Amniotic stem cell (primary cell): ENCODE data around the gene CCDC178.
"Not testable (repeated sequence)": the region's sequence is repeated elsewhere in the genome, so short reads cannot be mapped to it uniquely, and the experiment has no call there.

Experiments
- DNase-seq: peaks from one replicate; lab custom pipeline; 2025; lab: John Stamatoyannopoulos, UW

Gene CCDC178

DNA sequence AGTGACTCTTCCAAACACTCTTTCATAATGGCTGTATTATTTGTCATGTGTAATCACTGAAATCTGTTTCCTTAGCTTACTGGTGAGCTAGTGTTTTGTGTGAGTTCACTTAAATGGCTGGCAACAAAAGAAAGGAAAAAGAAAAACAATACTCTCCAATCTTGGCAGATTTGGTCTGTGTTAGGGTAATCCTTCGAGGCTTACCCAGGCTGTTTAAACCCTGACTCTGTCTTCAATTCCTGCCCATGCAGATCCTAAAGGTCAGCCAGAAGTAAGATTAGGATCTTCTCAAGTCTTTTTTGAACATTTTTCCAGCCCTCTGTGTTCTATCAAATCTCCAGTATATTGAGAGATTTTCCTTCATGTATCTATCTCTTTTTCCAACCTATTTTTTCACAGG, 85.3 kb downstream of the CCDC178 start:
- DNase-seq = no peak

DNA sequence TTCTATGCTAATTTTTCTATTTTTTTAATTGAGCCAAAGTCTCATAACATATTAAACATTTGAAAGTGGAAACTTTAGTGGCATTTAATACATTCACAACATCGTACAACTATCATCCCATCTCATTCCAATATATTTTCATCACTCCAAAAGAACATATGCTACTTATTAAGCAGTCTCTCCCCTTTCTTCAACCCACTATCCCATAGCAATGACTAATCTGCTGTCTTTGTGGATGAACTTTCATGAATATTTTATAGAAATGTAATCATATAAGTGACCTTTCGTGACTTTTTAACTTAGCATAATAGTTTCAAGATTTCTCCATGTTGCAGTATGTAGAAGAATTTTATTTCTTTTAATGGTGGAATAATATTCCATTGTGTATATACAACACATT, 90.3 kb downstream of the CCDC178 start:
- no peak for DNase-seq

DNA sequence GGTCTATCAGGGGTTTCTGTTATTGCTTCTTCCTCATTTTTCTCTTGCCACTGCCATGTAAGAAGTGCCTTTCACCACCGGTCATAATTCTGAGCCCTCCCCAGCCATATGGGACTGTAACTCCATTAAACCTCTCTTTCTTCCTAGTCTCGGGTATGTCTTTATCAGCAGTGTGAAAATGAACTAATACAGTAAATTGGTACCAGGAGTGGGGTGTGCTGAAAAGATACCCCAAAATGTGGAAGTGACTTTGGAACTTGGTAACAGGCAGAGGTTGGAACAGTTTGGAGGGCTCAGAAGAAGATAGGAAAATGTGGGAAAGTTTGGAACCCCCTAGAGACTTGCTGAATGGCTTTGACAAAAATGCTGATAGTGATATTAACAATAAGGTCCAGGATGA, 100.8 kb downstream of the CCDC178 start:
- not testable (repeated sequence) for DNase-seq

DNA sequence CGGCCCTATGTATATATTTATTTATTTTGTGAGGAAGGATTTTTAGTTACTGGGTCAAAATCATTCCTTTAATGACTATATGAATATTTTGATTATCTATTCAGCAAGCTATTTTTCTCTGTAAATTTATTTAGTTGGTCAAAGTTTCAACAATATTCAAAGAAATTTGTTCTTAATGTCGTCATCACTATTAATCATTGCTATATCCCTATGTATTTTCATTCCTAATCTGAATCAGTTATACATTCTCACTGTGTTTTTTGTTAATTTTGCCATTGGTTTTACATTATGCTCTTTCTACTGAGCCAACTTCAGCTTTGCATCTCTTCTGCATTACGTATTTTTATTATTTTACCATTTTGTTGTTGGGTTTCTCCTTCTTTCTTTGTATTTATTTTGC, 105.7 kb downstream of the CCDC178 start:
- no peak for DNase-seq

DNA sequence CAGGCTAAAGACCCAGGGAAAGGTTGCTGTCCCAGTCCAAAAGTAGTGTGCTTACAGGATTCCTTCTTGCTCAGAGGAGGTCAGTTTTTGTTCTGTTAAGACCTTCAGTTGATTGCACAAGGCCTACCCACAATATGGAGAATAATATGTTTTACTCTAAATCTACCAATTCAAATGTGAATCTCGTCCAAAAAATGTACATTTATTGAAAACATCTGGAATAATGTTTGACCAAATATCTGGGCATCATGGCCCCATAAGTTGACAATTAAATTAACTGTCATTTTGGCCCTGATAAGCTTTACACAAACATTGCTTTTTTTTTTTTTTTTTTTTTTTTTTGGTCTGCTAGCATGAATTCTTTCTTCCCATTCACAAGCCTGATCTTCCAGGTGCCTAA, 109.8 kb downstream of the CCDC178 start:
- no peak for DNase-seq

DNA sequence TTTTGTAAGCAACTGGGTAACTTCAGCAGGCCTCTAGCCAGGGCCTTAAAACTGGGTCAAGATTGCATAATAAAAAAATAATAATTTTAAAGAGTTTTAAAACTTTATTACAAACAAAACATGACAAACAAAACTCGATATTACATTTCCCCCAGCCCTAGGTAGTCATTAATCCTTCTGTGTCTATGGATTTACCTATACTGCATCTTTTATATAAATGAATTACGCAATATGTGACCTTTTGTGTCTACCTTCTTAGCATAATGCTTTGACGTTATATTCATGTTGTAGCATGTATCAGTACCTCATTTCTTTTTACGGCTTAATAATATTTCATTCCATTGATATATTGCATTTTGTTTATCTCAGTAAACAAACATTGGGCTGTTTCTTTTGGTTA, 113.5 kb downstream of the CCDC178 start:
- DNase-seq = no peak

DNA sequence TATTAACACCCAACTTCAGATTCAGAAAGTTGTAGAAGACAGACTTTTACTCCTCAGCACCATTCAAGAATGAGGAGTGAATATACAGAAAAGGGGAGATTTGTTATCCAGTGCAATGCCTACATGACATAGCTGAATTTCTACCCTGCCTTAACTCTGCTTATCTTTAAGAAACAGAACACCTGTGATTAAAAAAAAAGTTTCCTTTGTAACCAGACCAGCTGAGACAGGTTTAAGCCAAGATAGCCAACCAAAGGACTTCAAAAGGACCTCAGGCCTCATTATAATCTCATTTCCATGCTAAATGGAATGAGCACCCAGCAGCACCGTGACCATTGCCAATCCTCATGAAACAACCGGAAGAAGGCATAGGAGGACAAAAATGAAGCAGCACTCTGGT, 122.9 kb downstream of the CCDC178 start:
- DNase-seq = no peak

DNA sequence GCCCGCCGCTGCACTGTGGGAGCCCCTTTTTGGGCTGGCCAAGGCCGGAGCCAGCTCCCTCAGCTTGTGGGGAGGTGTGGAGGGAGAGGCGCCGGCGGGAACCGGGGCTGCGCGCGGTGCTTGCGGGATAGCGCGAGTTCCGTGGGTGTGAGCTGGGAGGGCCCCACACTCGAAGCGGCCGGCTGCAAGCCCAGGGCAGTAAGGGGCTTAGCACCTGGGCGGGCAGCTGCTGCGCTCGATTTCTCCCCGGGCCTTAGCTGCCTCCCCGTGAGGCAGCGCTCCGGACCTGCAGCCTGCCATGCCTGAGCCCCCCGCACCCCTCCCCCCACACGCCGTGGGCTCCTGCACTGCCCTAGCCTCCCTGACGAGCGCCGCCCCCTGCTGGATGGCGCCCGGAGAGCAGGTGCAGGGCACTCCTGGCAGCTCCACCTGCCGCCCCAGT, 124.4 kb downstream of the CCDC178 start:
- no peak for DNase-seq

DNA sequence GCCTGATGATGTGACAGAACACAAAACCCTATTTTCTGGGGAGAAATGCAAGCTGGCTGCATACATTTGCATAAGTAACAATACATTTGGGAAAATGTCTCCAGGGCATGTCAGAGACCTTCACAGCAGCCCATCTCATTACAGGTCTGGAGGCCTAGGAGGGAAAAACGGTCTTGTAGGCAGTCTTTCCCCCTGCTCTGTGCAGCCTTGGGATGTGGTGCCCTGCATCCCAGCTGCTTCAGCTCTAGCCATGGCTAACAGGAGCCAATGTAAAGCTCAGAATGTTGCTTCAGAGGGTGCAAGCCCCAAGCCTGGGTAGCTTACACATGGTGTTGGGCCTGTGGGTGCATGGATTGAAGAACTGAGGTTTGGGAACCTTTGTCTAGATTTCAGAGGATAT, 133.0 kb downstream of the CCDC178 start:
- DNase-seq = no peak

DNA sequence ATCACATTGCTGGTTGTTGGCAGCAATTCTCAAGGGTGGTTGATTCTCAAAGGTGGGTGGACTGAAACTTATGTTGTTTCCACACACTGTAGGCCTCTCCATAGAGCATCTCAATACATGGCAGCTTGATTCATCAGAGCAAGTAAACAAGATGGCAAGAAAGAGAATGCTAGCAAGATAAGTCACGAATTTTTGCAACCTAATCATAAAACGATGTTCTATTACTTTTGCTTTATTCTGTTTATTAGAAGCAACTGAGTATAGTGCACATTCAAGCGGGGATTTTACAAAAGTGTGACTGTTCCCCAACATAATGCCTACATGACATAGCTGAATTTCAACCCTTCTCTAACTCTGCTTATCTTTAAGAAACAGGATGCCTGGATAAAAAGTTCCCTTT, 136.2 kb downstream of the CCDC178 start:
- DNase-seq = no peak

DNA sequence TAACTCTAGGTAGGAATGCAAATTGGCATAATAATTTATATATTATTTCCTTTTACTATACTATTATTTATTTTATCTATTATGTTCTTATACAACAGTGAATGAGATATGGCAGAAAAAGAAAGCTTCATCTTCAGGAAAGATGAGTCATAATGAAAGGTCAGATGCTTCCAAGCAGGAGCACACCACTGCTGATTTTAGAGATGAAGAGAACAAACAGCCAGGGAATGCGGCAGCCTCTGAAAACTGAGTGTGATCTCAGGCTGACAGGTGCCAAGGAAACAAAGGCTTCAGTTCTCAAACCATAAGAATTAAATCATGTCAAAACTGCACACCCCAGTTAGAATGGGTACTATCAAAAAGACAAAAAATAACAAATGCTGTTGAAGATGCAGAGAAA, 149.0 kb downstream of the CCDC178 start:
- no peak for DNase-seq

DNA sequence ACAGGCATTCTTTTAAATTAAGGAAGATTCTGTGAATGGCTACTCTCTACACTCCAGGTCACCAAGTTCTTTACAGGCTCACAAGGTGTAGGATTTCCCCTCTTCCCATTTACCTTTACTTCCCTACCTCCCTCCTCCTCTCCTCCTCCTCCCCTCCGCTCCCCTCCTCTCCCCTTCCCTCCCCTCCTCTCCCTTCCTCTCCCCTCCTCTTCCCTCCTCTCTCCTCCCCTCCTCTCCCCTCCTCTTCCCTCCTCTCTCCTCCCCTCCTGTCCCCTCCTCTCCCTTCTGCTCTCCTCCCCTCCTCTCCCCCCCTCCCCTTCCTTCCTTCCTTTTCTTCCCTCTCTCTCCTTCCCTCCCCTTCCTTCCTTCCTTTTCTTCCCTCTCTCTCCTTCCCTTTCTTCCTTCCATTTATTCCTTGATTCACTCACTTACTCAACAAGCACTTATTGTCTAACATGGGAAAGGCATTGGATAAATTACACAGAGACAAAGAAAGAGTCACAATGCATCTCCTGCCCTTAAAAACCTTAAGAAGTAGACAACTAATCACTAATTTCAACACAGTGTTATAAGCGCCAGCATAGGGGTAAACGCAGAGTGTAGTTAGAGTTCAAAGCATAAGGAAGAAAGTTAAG, 152.3 kb downstream of the CCDC178 start:
- no peak for DNase-seq

DNA sequence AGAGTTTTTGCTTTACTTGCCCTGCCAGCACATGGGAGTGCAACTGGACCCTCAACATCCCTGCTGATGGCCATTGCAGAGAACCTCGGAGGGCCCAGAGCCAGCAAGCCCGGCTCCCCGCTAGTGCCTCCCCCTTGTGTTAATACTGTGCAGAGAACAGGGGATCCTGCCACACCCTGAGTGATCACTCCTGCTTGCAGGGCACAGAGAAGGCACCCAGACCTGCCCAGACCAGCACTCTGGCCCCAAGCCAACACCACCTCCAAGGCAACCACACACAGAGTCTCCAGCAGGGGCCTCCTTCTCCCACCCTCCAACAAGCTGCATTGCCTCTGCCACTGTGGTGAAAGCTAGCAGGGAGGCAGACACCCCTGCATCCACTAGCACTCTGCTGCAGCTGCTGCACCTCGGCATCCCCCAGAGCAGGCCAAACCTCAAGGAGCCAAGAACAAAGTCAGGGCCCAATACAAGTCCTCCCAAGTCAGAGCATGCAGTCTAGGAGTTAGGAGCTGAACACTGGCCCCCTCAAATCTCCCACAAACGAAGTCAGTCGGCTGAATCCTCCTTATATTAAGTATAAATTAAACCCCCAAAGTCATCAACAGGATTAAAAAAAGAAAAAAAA, 157.7 kb downstream of the CCDC178 start:
- DNase-seq = no peak

DNA sequence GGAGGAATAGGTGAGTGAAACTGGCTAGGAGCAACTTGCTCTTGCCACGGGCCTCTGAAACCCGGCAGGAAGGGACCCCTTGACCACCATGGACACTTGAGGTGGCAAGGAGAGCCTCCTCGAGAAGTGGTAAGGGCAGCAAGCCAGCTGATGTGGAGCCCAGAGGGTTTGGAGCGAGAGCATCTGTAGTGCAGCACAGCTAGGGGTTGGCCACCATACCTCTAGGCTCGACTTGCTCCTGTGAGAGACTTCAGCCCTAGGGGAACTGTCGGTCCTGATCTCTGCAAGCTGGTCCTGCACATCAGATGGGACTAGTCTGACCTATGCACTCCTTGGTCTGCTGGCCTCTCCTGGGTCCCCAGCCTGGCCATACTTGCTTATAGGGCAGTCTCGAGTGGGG, 158.4 kb downstream of the CCDC178 start:
- no peak for DNase-seq

DNA sequence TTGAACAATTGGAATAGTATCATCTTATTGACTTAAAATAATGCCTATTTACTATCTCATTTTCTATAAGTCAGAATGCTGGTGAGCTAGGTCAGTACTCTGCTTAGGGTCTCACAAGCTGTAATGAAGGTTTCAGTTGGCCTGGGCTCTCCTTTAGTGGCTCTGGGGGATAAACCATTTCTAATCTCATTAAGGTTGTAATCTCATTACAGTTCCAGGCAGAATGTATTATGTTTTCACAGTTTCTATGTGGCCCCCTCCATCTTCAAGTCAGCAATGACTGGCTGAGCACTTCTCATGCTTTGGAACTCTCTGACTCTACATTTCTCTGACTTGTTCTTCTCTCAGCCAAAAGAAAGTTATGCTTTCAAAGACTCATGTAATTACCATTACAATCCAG, 163.1 kb downstream of the CCDC178 start:
- no peak for DNase-seq

DNA sequence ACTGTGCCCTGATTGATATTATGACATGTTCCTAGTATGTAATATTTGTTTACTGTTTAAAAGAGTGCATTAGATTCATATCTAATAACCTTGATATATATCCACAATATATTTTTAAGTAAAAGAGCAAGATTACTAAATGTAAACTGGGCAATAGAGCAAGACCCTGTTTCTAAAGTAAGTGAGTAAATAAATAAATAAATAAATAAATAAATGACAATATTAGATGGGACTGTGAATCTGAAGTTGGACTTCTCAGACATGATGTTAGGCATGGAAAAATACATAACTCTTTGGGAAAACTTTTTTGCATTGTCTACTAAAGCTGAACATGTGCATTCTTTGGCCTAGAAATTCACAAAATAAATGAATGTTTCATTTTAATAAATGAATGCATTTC, 164.7 kb downstream of the CCDC178 start:
- DNase-seq = no peak

DNA sequence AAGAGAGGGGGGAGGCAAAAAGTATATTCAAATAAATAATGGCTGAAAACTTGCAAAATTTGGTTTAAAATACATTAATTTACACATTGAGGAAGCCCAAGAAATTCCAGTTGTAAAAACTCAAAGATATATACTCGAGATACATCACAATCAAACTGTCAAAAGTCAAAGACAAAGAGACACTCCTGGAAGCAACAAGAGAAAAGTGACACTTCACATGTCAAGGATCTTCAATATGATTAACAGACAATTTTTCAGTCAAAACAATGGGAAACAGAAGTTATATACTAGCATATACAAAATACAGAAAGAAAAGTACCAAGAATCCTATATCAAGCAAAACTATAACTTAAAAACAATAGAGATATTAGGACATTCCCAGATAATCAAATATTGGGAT, 170.2 kb downstream of the CCDC178 start:
- DNase-seq = no peak

DNA sequence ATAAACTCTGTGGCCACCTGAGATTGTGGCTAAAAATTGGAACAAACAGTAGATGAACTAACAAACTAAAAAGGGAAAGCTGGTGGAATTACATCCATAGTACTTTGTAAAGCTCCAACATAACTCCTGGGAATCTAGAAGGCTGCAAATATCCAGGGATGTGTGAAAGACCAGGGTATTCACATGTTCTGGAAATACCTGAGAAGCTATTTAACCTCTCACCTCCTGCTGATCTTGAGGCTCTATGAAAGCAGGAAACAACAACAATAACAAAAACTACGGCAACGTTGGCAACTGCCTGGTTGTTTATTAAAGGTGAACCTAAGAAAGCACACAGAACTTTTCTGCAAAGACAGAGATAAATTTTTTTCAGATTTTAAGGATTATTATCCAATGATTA, 171.3 kb downstream of the CCDC178 start:
- no peak for DNase-seq

DNA sequence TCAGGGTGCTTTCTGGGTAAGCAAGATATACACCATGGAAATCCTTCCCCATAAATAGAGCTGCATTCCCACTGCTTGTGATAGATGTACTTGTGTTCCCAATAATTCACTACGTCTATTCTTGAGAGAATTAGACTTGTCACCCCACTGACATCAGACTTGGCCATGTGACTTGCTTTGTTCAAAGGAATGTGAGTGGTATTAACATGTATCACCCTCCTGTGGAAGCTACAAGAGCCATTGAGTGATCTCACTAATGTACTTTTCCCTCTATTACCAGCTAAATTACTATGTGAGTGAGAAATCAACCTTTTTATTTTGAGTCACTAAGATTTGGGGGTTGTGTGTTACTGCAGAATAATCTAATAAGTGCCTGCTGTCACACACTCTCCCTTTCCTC, 176.0 kb downstream of the CCDC178 start:
- DNase-seq = no peak

DNA sequence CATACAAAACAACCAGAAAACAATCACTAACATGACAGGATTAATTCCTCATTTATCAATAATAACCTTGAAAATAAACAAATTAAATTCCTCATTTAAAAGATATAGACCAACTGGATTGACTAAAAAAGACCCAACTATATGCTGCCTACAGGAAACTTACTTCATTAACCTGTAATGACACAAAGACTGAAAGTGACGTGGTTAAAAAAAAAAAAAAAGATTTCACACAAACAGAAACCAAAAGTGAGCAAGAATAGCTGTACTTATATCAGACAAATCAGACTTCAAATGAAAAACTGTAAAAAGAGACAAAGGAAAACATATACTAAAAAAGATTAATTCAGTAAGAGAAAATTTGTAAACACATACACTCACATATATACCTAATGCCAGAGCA, 201.2 kb downstream of the CCDC178 start:
- no peak for DNase-seq

DNA sequence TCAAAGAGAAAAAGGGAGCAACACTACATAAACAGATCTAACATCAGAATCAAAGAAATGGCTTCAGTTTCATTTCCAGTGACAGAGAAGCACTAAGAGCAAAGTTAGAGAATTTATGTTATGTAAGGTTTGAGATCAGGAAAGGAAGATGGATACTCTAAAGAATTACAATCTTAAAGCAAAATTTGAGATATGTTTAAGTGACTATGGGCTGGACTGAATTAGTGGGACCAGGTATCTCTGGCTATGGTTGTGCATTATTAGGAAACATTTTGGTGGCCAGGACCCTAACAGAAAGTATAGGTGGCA, 208.2 kb downstream of the CCDC178 start:
- DNase-seq = no peak

DNA sequence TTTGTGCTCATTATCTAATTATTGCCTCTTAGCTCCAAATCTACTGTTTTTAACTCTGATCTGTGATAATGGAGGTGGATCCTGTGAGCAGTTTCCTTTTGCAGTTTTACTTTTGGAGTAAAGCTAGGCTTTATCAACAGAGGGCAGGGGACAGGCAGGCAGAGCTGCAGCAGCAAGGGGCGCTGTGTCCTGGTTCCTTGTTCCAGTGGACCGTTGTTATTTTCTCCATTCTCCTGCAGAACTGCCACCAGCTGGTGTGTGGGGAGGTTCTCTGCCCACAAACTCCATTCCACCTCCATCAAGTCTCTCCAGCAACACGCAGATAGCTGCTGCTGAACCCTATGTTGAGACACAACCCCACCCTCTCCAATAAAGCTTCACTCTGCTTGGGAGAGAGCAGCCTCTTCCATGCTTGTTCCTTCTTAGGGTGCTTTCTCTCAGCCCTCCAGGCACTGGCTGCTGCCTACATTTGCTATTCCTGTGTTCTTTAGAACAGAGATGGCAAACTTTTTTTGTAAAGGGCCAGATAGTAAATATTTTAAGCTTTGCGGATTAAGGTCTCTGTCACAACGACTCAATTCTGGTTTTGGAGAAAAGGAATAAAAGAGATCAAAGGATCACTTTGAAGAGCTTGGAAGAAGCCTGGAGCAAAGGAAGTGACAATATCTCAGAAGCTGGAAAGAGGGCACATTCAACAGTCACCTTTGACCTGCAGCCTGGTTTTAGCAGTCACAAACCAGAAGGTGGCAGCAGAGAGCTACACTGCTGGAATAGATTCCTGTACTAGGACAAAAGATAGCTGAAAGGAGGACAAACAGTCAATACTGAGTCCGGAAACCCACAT, 208.8 kb downstream of the CCDC178 start:
- peak; percentile 58 for DNase-seq

DNA sequence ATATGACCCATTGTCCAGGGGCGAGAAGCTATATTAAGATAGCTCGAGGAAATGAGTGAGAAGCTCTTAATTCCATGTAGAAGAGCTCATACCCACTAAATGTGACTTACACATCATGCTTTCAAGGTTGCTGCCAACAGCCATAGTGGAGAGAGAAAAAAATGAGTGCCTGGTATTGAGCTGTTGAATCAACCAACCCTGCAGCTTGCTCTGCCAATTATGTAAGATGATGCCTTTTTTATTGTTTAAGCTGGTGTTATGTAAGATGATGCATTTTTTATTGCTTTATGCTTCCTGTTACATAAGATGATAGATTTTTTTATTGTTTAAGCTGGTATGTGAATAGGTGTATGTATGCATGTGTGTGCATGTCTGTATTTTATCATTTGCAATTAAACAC, 228.2 kb downstream of the CCDC178 start:
- no peak for DNase-seq
